GM12892 (cell line): ENCODE data around the gene LHFPL2.

Source experiments
- POLR2A ChIP-seq: IDR thresholded peaks from 2 replicates; pipeline ENCODE4 v1.6.1; 2011; ENCODE audit warnings: low read depth, low read length, control low read depth
- POLR2AphosphoS5 ChIP-seq: IDR thresholded peaks from 2 replicates; pipeline ENCODE4 v1.6.1; 2011; ENCODE audit warnings: low read depth, low read length, control low read depth
- TAF1 ChIP-seq: IDR thresholded peaks from 2 replicates; pipeline ENCODE4 v1.6.1; 2011; ENCODE audit warnings: low read depth, mild to moderate bottlenecking, control low read depth, low read length, borderline replicate concordance

- no peak for TF ChIP-seq TAF1
- no peak for TF ChIP-seq POLR2AphosphoS5
- no peak for TF ChIP-seq POLR2A
These were observed 103.2 kb downstream of the LHFPL2 start for GRCh38 chr5:78545406-78545805.
